ENCODE results near the gene CDH4. TPM values are rescaled to one million over a fixed set of nuclear protein-coding genes. Genes with fewer than 3 reads are reported as not detected.

CDH4 gene
- total and polyA plus RNA-seq, 2 of the 13 experiments (the other 11 are each of a cell fraction or from before 2014, with no cell fraction given), result not detected

DNA sequence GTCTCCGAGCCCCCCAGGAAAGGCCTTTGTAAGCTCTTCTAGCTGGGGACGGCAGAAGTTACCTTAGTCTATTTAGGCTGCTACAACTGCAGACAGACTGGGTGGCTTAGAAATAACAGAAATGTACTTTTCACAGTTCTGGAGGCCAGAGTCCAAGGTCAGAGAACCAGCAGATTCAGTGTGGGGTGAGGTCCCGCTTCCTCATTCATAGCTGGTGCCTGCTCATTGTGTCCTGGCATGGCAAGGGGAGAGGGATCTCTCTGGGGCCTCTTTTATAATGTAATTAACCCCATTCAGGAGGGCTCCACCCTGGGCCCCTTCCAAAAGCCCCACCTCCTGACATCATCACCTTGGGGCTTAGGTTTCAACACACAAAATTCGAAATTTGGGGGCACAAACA, 315.1 kb downstream of the CDH4 start:
- intact Hi-C loops (cut with micrococcal nuclease; ENCODE audit: unreplicated experiment) (no loop called here), in situ Hi-C loops (cut with HindIII; ENCODE audit: extremely low pct_ligation_motif_present, low pct_unique_long_range_greater_than_20kb) (no loop called here)
- peaks cover 2 to 54% of the 10 kb centered on the region in 2 experiments; a peak in 4 of 5 replicates for H3K27me3 ChIP-seq (ENCODE audit: control insufficient read depth in 1 of 2, insufficient read depth in 2 of 2, low read length in 2 of 2)
- ChIA-PET CTCF (ENCODE audit: low intra/inter-chr PET ratio, low total read pairs) (no interaction called here), POLR2A (no interaction called here)
- H3K4me3 ChIP-seq (replicated peaks in 1 of 3; ENCODE audit: insufficient read depth in 1 of 3, low read depth in 2 of 3, low read length in 3 of 3), result no peak overlapping the region
- peak overlapping the region; percentile 26; the same call in 1 of the 2 replicates for H3K4me2 ChIP-seq (ENCODE audit: low read depth, low read length)
- no peaks in the 10 kb centered on the region for H3K79me2 ChIP-seq (ENCODE audit: insufficient read depth, low read length)
- H2AFZ ChIP-seq (ENCODE audit: low read length), result no peak overlapping the region
- peak; percentile 79 for ATAC-seq
- no TSS peak for BruUV-seq (replicated peaks)
- H3K4me1 ChIP-seq (ENCODE audit: insufficient read depth, low read length), result peaks cover 12% of the 10 kb centered on the region
- peak; percentile 71 for FAIRE-seq
- H3K36me3 ChIP-seq (replicated peaks in 1 of 2; ENCODE audit: control insufficient read depth in 1 of 2, insufficient read depth in 2 of 2, low read length in 2 of 2), result no peaks in the 10 kb centered on the region
- no peaks in the 10 kb centered on the region for H3K9me3 ChIP-seq (ENCODE audit: low read length)
- 8% methylated on average over 4 of the region's 4 CpGs for whole genome bisulfite sequencing (ENCODE audit: low lambda C conversion rate)
- no peak overlapping the region for H3K27ac ChIP-seq (ENCODE audit: extremely low read length, insufficient read depth, low read length)
- H4K20me1 ChIP-seq (ENCODE audit: insufficient read depth, low read length), result no peaks in the 10 kb centered on the region
- H3K9ac ChIP-seq (ENCODE audit: insufficient read depth, low read depth, low read length), result no peak overlapping the region
- peak; percentile 45 for DNase-seq (ENCODE audit: low spot score)
- 0 out of 2 replicates have a peak, but pooled peaks have one; percentile 51 for TF ChIP-seq NCOR1 (IDR thresholded peaks at IDR 0.05; ENCODE audit: borderline replicate concordance, low read length)
- peak; percentile 85 for TF ChIP-seq HNF4A (CRISPR knock-in tag; IDR thresholded peaks at IDR 0.05)
- TF ChIP-seq PAXIP1 (CRISPR knock-in tag; conservative IDR thresholded peaks at IDR 0.05), result 0 out of 2 replicates have a peak, but pooled peaks have one; percentile 26
- peak; percentile 36; the same call in 1 of the 2 replicates for TF ChIP-seq PHF21A (CRISPR knock-in tag; IDR thresholded peaks at IDR 0.05)
- TF ChIP-seq, protein P1, sequence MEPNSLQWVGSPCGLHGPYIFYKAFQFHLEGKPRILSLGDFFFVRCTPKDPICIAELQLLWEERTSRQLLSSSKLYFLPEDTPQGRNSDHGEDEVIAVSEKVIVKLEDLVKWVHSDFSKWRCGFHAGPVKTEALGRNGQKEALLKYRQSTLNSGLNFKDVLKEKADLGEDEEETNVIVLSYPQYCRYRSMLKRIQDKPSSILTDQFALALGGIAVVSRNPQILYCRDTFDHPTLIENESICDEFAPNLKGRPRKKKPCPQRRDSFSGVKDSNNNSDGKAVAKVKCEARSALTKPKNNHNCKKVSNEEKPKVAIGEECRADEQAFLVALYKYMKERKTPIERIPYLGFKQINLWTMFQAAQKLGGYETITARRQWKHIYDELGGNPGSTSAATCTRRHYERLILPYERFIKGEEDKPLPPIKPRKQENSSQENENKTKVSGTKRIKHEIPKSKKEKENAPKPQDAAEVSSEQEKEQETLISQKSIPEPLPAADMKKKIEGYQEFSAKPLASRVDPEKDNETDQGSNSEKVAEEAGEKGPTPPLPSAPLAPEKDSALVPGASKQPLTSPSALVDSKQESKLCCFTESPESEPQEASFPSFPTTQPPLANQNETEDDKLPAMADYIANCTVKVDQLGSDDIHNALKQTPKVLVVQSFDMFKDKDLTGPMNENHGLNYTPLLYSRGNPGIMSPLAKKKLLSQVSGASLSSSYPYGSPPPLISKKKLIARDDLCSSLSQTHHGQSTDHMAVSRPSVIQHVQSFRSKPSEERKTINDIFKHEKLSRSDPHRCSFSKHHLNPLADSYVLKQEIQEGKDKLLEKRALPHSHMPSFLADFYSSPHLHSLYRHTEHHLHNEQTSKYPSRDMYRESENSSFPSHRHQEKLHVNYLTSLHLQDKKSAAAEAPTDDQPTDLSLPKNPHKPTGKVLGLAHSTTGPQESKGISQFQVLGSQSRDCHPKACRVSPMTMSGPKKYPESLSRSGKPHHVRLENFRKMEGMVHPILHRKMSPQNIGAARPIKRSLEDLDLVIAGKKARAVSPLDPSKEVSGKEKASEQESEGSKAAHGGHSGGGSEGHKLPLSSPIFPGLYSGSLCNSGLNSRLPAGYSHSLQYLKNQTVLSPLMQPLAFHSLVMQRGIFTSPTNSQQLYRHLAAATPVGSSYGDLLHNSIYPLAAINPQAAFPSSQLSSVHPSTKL (CRISPR knock-in tag; IDR thresholded peaks at IDR 0.05), result peak; percentile 56
- TF ChIP-seq SALL1 (CRISPR knock-in tag; IDR thresholded peaks at IDR 0.05), result peak; percentile 39; the same call in 1 of the 2 replicates
- TF ChIP-seq MLXIP (CRISPR knock-in tag; IDR thresholded peaks at IDR 0.05; ENCODE audit: borderline replicate concordance), result no peak
- TF ChIP-seq EEA1 (CRISPR knock-in tag; IDR thresholded peaks at IDR 0.05; ENCODE audit: borderline replicate concordance), result no peak
- TF ChIP-seq KMT2A (CRISPR knock-in tag; IDR thresholded peaks at IDR 0.05), result 0 out of 2 replicates have a peak, but pooled peaks have one; percentile 21
- TF ChIP-seq ESRRA (CRISPR knock-in tag; IDR thresholded peaks at IDR 0.05; ENCODE audit: low read depth), result peak; percentile 79
- peak; percentile 64 for TF ChIP-seq ELF1 (CRISPR knock-in tag; IDR thresholded peaks at IDR 0.05)
- peak; percentile 83 for TF ChIP-seq ELF3 (CRISPR knock-in tag; IDR thresholded peaks at IDR 0.05)
- no peak for TF ChIP-seq THYN1 (CRISPR knock-in tag; IDR thresholded peaks at IDR 0.05; ENCODE audit: borderline replicate concordance, low read depth)
- no peak for TF ChIP-seq CBX5 (CRISPR knock-in tag; IDR thresholded peaks at IDR 0.05; ENCODE audit: borderline replicate concordance)

Data from HepG2 (cell line).